H1 (cell line): ENCODE data around the gene MACROD2. TPM values are rescaled to one million over a fixed set of nuclear protein-coding genes. Genes with fewer than 3 reads are reported as not detected.

Source experiments
- CTCF ChIA-PET: fragments of 300-600 bp; sonication (Branson Sonifier 250); formaldehyde crosslinking; loops from one replicate; lab custom pipeline; 2021; ENCODE audit not compliant: partially characterized antibody; lab: Charles Lee
- POLR2A ChIA-PET: fragments of 300-600 bp; sonication (Branson Sonifier 250); formaldehyde crosslinking; loops from one replicate; lab custom pipeline; 2021; ENCODE audit warnings: inconsistent platforms; ENCODE audit not compliant: partially characterized antibody; lab: Charles Lee
- DNase-seq, 2 experiments: peaks; one replicate each; pipeline versions ENCODE4 v3.0.0 to v3.0.0-alpha.2; 2010 to 2022; ENCODE audit warnings: low spot score in 2 of 2, low read depth in 1 of 2, mixed read lengths in 1 of 2
- FAIRE-seq: peaks from 2 replicates; lab custom pipeline; 2011; peaks lifted over from hg19 to GRCh38; lab: Jason Lieb, UNC
- H2AFZ ChIP-seq: 2 replicates; pipeline ENCODE4 v1.8.1; 2012; ENCODE audit warnings: low read length, inconsistent platforms
- H2AK5ac ChIP-seq: 2 replicates; pipeline ENCODE4 v1.6.1; 2013; ENCODE audit warnings: low read depth, low read length
- H2BK120ac ChIP-seq: replicated peaks from 2 replicates; pipeline ENCODE3; 2013; ENCODE audit warnings: low read depth, low read length, inconsistent platforms
- H2BK12ac ChIP-seq: 2 replicates; pipeline ENCODE4 v1.6.1; 2013; ENCODE audit warnings: low read depth, low read length
- H2BK15ac ChIP-seq: 2 replicates; pipeline ENCODE4 v1.6.1; 2013; ENCODE audit warnings: low read length
- H2BK20ac ChIP-seq: 2 replicates; pipeline ENCODE4 v1.6.1; 2013; ENCODE audit warnings: low read length
- H2BK5ac ChIP-seq: 2 replicates; pipeline ENCODE4 v1.6.1; 2013; ENCODE audit warnings: low read depth, low read length
- H3K14ac ChIP-seq: 2 replicates; pipeline ENCODE4 v1.6.1; 2013; ENCODE audit warnings: inconsistent platforms; ENCODE audit not compliant: insufficient read length
- H3K18ac ChIP-seq: 2 replicates; pipeline ENCODE4 v1.6.1; 2013; ENCODE audit warnings: low read length; ENCODE audit errors: extremely low read depth
- H3K23ac ChIP-seq: 2 replicates; pipeline ENCODE4 v1.6.1; 2013; ENCODE audit warnings: inconsistent platforms; ENCODE audit not compliant: insufficient read length
- H3K23me2 ChIP-seq: 2 replicates; pipeline ENCODE4 v1.6.1; 2013; ENCODE audit warnings: low read depth, low read length
- H3K27ac ChIP-seq: 2 replicates; pipeline ENCODE4 v1.6.1; 2011; ENCODE audit warnings: low read depth, low read length, inconsistent platforms
- H3K27me3 ChIP-seq, 4 experiments: replicated peaks in 1 of 4; 1 replicate in 1 of 4; 2 replicates in 3 of 4; pipeline versions ENCODE4 v1.6.1 to v1.8.1; 2011 to 2013; ENCODE audit warnings: low read length in 3 of 4, mild to moderate bottlenecking in 3 of 4, inconsistent platforms in 2 of 4, mixed read lengths in 2 of 4, moderate library complexity in 1 of 4; ENCODE audit not compliant: control insufficient read depth in 3 of 4, insufficient read depth in 3 of 4; ENCODE audit errors: extremely low read depth in 1 of 4
- H3K36me3 ChIP-seq, 4 experiments: 2 replicates each; pipeline versions ENCODE4 v1.6.1 to v1.8.1; 2011 to 2013; ENCODE audit warnings: mild to moderate bottlenecking in 4 of 4, low read length in 3 of 4, moderate library complexity in 2 of 4, control low read depth in 1 of 4, inconsistent platforms in 1 of 4; ENCODE audit not compliant: insufficient read depth in 4 of 4, control insufficient read depth in 2 of 4
- H3K4ac ChIP-seq: replicated peaks from 2 replicates; pipeline ENCODE3; 2013; ENCODE audit warnings: low read length, low read depth, mixed read lengths, inconsistent platforms; ENCODE audit not compliant: insufficient read length
- H3K4me1 ChIP-seq, 4 experiments: replicated peaks in 1 of 4; 1 replicate in 1 of 4; 2 replicates in 3 of 4; pipeline versions ENCODE4 v1.6.1 to v1.8.1; 2011 to 2013; ENCODE audit warnings: low read length in 3 of 4, inconsistent platforms in 2 of 4, mixed read lengths in 1 of 4; ENCODE audit not compliant: insufficient read depth in 4 of 4, control insufficient read depth in 3 of 4
- H3K4me2 ChIP-seq, 2 experiments: 2 replicates each; pipeline versions ENCODE4 v1.6.1 to v1.8.1; 2011 to 2013; ENCODE audit warnings: low read depth in 2 of 2, low read length in 2 of 2, control low read depth in 1 of 2, inconsistent platforms in 1 of 2, mild to moderate bottlenecking in 1 of 2; ENCODE audit not compliant: insufficient read depth in 1 of 2
- H3K4me3 ChIP-seq, 4 experiments: fragments of 200-600, 300-600 bp in 1 of 4; sonication (generic), shearing (Covaris generic), sonication (Bioruptor Twin) in 1 of 4; 2 replicates each; pipeline versions ENCODE4 v1.5.1 to v1.8.1; 2011 to 2016; ENCODE audit warnings: low read length in 4 of 4, low read depth in 3 of 4, control low read depth in 2 of 4, inconsistent platforms in 2 of 4, mild to moderate bottlenecking in 2 of 4, mixed read lengths in 1 of 4, moderate library complexity in 1 of 4; ENCODE audit not compliant: insufficient read depth in 2 of 4; ENCODE audit errors: extremely low read depth in 1 of 4
- H3K56ac ChIP-seq: replicated peaks from 2 replicates; pipeline ENCODE3; 2013; ENCODE audit warnings: low read depth, mild to moderate bottlenecking, mixed read lengths, low read length, inconsistent platforms; ENCODE audit not compliant: insufficient read length
- H3K79me1 ChIP-seq: 2 replicates; pipeline ENCODE4 v1.6.1; 2013; ENCODE audit warnings: low read depth, low read length, control low read depth
- H3K79me2 ChIP-seq, 2 experiments: 2 replicates each; pipeline versions ENCODE4 v1.6.1 to v1.8.1; 2012 to 2013; ENCODE audit warnings: low read length in 2 of 2, mild to moderate bottlenecking in 2 of 2, inconsistent platforms in 1 of 2; ENCODE audit not compliant: insufficient read depth in 2 of 2, control insufficient read depth in 1 of 2
- H3K9ac ChIP-seq, 4 experiments: replicated peaks in 1 of 4; 1 replicate in 1 of 4; 2 replicates in 3 of 4; pipeline versions ENCODE4 v1.6.1 to v1.8.1; 2011 to 2013; ENCODE audit warnings: low read depth in 3 of 4, low read length in 3 of 4, control low read depth in 2 of 4, mild to moderate bottlenecking in 2 of 4, moderate library complexity in 2 of 4, inconsistent platforms in 1 of 4; ENCODE audit errors: extremely low read depth in 1 of 4
- H3K9me3 ChIP-seq, 2 experiments: 2 replicates each; pipeline versions ENCODE4 v1.6.1 to v1.8.1; 2012 to 2013; ENCODE audit warnings: mild to moderate bottlenecking in 2 of 2, moderate library complexity in 2 of 2, control low read depth in 1 of 2, inconsistent platforms in 1 of 2, low read depth in 1 of 2, low read length in 1 of 2, mixed read lengths in 1 of 2; ENCODE audit not compliant: insufficient read depth in 2 of 2
- H4K20me1 ChIP-seq, 2 experiments: replicated peaks in 1 of 2; 2 replicates each; pipeline versions ENCODE3 to v1.8.1; 2011 to 2013; ENCODE audit warnings: inconsistent platforms in 2 of 2, low read length in 2 of 2, mild to moderate bottlenecking in 1 of 2; ENCODE audit not compliant: insufficient read depth in 2 of 2, control insufficient read depth in 1 of 2
- H4K5ac ChIP-seq: 2 replicates; pipeline ENCODE4 v1.6.1; 2013; ENCODE audit warnings: low read length, low read depth, mixed read lengths, inconsistent platforms; ENCODE audit not compliant: insufficient read length
- H4K8ac ChIP-seq: 2 replicates; pipeline ENCODE4 v1.8.0; 2013; ENCODE audit warnings: mild to moderate bottlenecking, moderate library complexity, low read length, inconsistent platforms; ENCODE audit not compliant: insufficient read depth; ENCODE audit errors: extremely low read depth
- H4K91ac ChIP-seq: replicated peaks from 2 replicates; pipeline ENCODE3; 2013; ENCODE audit warnings: low read length, mixed read lengths, inconsistent platforms; ENCODE audit not compliant: insufficient read length
- CBX5 ChIP-seq: fragments of 300-800, 300-1000 bp; sonication (generic); IDR thresholded peaks from 2 replicates; pipeline ENCODE4 v1.7.1; 2016; ENCODE audit warnings: antibody characterized with exemption, low read length, low read depth
- CBX8 ChIP-seq: fragments of 300-800, 300-1000 bp; sonication (generic); IDR thresholded peaks from 2 replicates; pipeline ENCODE4 v1.7.1; 2016; ENCODE audit warnings: low read depth, low read length, borderline replicate concordance
- CTCF ChIP-seq, 3 experiments: IDR thresholded peaks; 1 replicate in 2 of 3; 2 replicates in 1 of 3; pipeline versions ENCODE4 v1.5.1 to v1.6.1; 2011; ENCODE audit warnings: low read length in 3 of 3, mild to moderate bottlenecking in 3 of 3, inconsistent platforms in 2 of 3, low read depth in 1 of 3, moderate library complexity in 1 of 3; ENCODE audit not compliant: insufficient read depth in 1 of 3; ENCODE audit errors: control extremely low read depth in 1 of 3
- EZH2 ChIP-seq: fragments of 200-600 bp; sonication (generic); IDR thresholded peaks from 2 replicates; pipeline ENCODE4 v1.7.1; 2012; ENCODE audit warnings: low read depth, mild to moderate bottlenecking, moderate library complexity, low read length, inconsistent platforms; ENCODE audit not compliant: severe bottlenecking
- GTF2F1 ChIP-seq: IDR thresholded peaks from 2 replicates; pipeline ENCODE4 v1.6.1; 2012; ENCODE audit warnings: low read depth, low read length, improper control_type of control experiment, borderline replicate concordance
- JUND ChIP-seq: IDR thresholded peaks from 2 replicates; pipeline ENCODE4 v1.6.1; 2011; ENCODE audit warnings: mild to moderate bottlenecking, improper control_type of control experiment, low read length
- KDM4A ChIP-seq: IDR thresholded peaks from one replicate; pipeline ENCODE4 v1.7.1; 2012; ENCODE audit warnings: low read depth, mild to moderate bottlenecking, moderate library complexity, low read length, inconsistent platforms; ENCODE audit not compliant: severe bottlenecking
- SIN3A ChIP-seq, 2 experiments: IDR thresholded peaks in 1 of 2; conservative IDR thresholded peaks in 1 of 2; 2 replicates each; pipeline ENCODE4 v1.6.1; 2011 to 2012; ENCODE audit warnings: low read length in 2 of 2, improper control_type of control experiment in 1 of 2, low read depth in 1 of 2, mild to moderate bottlenecking in 1 of 2
- SP1 ChIP-seq: IDR thresholded peaks from 2 replicates; pipeline ENCODE4 v1.6.1; 2011; ENCODE audit warnings: low read depth, low read length
- whole genome bisulfite sequencing, 2 experiments: shearing (Covaris generic) in 1 of 2; methylation state at CpG; one replicate each; pipeline versions ENCODE4 v1.1.6 to v1.1.7; 2013 to 2015; ENCODE audit warnings: low lambda C conversion rate in 2 of 2, mixed read lengths in 2 of 2, inconsistent platforms in 1 of 2, low coverage in 1 of 2, missing lambda C conversion rate in 1 of 2; ENCODE audit not compliant: insufficient replicate concordance in 2 of 2, insufficient coverage in 1 of 2, insufficient read length in 1 of 2; ENCODE audit errors: extremely low coverage in 1 of 2, missing lambda C conversion rate in 1 of 2; 5-methylcytosine and 5-hydroxymethylcytosine counted together
- polyA plus RNA-seq, 7 experiments: library from polyadenylated mRNA; depleted of rRNA in 3 of 7; stranded (reverse) in 5 of 7; unstranded in 2 of 7; fragments of >200 nt in 5 of 7; fragments of 200-250 nt in 2 of 7; gene quantifications; 1 replicate in 5 of 7; 2 replicates in 1 of 7; 4 replicates in 1 of 7; pipeline versions ENCODE4 v1.2.1 to v1.2.3, GENCODE V29; 2011 to 2013; ENCODE audit warnings: missing spikeins in 2 of 7, mixed read lengths in 2 of 7
- total RNA-seq: library from RNA; stranded (reverse); fragmentation: NEBNext Ultra II Directional; extraction: Animal tissue kit (Norgen Biotek cat#: 25700); gene quantifications from 2 replicates; pipeline ENCODE4 v1.2.1, GENCODE V29; 2021

Gene MACROD2
- total and polyA plus RNA-seq, 2 of the 8 experiments (the other 6 are each of a cell fraction or from before 2014, with no cell fraction given), result 0.70 to 3.9 TPM

GRCh38 chr20:15544742-15545141, 1549.4 kb downstream of the MACROD2 start:
- Histone ChIP-seq H3K27me3 (no peaks in the 10 kb centered on the region), H3K4me2 (no peak overlapping the region), H4K20me1 (no peaks in the 10 kb centered on the region), H4K5ac (no peak overlapping the region), H3K4me1 (no peaks in the 10 kb centered on the region), H3K18ac (no peak overlapping the region), H3K36me3 (no peaks in the 10 kb centered on the region), H3K4ac (no peak overlapping the region), H3K9me3 (peaks cover 5% of the 10 kb centered on the region in 2 experiments; a peak in 2 of 4 replicates), H2BK5ac (no peak overlapping the region), H2BK120ac (no peak overlapping the region), H3K23me2 (no peaks in the 10 kb centered on the region), H4K91ac (no peak overlapping the region), H2BK15ac (no peak overlapping the region), H3K9ac (no peak overlapping the region), H3K14ac (no peak overlapping the region), H4K8ac (no peak overlapping the region), H3K79me1 (no peaks in the 10 kb centered on the region), H2AFZ (no peak overlapping the region), H3K56ac (no peak overlapping the region), H2BK12ac (no peak overlapping the region), H3K23ac (no peak overlapping the region), H3K27ac (no peak overlapping the region), H3K79me2 (no peaks in the 10 kb centered on the region), H3K4me3 (no peak overlapping the region), H2BK20ac (no peak overlapping the region), H2AK5ac (no peak overlapping the region)
- no peak for FAIRE-seq
- 89% methylated on average over 2 of the region's 2 CpGs; no CpG with 5 or more reads in 1 of the 2 experiments for WGBS, 2 experiments
- ChIA-PET CTCF (interaction anchor here (0.5 kb wide), 1 partner anchor 31 kb away, joined by 3 read pairs; no protein-coding TSS in a partner anchor), POLR2A (no interaction called here)
- no peak for DNase-seq
- TF ChIP-seq JUND, result no peak
- TF ChIP-seq CTCF (IDR thresholded peaks at IDR 0.05; ENCODE audit: control extremely low read depth in 1 of 3, insufficient read depth in 1 of 3, low read depth in 1 of 3, low read length in 3 of 3), result no peak
- no peak for TF ChIP-seq SP1
- TF ChIP-seq GTF2F1, result no peak
- no peak for TF ChIP-seq CBX8
- no peak for TF ChIP-seq CBX5
- no peak for TF ChIP-seq SIN3A (conservative IDR thresholded peaks at IDR 0.05 in 1 of 2, IDR thresholded peaks at IDR 0.05 in 1 of 2; ENCODE audit: low read depth in 1 of 2, low read length in 2 of 2)
- no peak for TF ChIP-seq EZH2
- no peak for TF ChIP-seq KDM4A
